ENCODE data around the gene HES1.
"Not testable (repeated sequence)": the region's sequence is repeated elsewhere in the genome, so short reads cannot be mapped to it uniquely, and the experiment has no call there.

Gene HES1

DNA sequence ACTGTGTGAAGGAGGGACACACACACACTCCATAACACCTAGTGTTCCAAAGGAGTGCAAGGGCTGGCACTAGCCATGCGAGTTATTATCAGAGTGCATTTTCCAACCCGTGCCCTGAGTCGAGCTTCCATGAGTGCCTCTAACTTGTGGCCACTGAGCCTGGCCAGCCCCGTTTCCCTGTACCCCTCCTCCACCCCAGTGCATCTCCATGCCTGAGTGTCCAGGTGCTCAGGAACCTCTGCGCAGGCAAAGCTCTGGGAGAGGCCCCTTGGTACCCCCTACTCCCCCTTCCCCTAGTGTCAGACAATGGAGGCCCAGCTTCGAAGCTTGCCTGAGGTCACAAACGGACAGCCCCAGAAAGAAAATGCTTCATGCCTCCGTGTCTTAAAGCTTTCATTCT is 45.2 kb upstream of the HES1 start:
- no peak for DNase-seq (ENCODE audit: low read depth)
- H3K4me3 ChIP-seq (ENCODE audit: low read length) = no peak overlapping the region
- TF ChIP-seq, protein P1, sequence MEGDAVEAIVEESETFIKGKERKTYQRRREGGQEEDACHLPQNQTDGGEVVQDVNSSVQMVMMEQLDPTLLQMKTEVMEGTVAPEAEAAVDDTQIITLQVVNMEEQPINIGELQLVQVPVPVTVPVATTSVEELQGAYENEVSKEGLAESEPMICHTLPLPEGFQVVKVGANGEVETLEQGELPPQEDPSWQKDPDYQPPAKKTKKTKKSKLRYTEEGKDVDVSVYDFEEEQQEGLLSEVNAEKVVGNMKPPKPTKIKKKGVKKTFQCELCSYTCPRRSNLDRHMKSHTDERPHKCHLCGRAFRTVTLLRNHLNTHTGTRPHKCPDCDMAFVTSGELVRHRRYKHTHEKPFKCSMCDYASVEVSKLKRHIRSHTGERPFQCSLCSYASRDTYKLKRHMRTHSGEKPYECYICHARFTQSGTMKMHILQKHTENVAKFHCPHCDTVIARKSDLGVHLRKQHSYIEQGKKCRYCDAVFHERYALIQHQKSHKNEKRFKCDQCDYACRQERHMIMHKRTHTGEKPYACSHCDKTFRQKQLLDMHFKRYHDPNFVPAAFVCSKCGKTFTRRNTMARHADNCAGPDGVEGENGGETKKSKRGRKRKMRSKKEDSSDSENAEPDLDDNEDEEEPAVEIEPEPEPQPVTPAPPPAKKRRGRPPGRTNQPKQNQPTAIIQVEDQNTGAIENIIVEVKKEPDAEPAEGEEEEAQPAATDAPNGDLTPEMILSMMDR (conservative IDR thresholded peaks at IDR 0.05; ENCODE audit: low read length) = no peak

- TF ChIP-seq, protein P1 (conservative IDR thresholded peaks at IDR 0.05; ENCODE audit: low read length) = no peak
- H3K4me3 ChIP-seq (ENCODE audit: low read length) = no peak overlapping the region
- DNase-seq (ENCODE audit: low read depth) = peak; percentile 66
Measured at GRCh38 chr3:194091141-194091540, 44.8 kb upstream of the HES1 start.

DNA sequence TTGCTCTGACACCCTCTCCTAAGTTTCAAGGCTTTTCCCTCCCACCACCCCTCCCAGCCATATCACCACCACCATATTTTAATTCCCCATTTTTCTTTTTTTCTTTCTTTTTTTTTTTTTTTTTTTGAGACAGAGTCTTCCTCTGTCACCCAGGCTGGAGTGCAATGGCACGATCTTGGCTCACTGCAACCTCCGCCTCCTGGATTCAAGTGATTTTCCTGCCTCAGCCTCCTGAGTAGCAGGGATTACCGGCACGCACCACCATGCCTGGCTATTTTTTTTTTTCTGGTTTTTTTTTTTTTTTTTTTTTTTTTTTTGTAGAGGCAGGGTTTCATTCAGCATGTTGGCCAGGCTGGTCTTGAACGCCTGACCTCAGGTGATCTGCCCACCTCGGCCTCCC is 44.1 kb upstream of the HES1 start:
- H3K4me3 ChIP-seq (ENCODE audit: low read length); DNase-seq (ENCODE audit: low read depth): not testable (repeated sequence)

DNA sequence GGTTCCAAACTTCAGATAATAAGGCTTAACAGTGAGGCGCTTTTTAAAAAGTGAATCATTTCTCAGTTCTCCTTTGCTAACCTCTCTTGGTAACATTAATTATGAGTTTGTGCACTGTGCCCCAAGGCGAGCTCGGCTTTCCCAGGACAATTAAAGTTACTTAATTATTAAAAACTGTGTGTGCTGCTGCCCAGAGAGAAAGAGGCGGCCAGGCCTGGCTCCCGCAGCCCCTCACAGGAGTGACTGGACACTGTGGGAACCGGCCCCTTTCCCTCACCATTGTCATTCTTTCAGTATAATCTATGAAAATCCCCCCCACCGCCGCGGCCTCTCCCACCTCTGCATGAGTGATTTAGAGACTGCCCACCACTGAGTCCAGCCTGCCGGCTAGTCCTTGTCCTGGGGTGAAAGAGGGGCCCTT is 43.1 kb upstream of the HES1 start:
- TF ChIP-seq, protein P1 (conservative IDR thresholded peaks at IDR 0.05; ENCODE audit: low read length) = no peak
- DNase-seq (ENCODE audit: low read depth) = no peak
- no peak overlapping the region for H3K4me3 ChIP-seq (ENCODE audit: low read length)

GRCh38 chr3:194093842-194094241 is 42.1 kb upstream of the HES1 start:
- H3K4me3 ChIP-seq (ENCODE audit: low read length) = no peak overlapping the region
- TF ChIP-seq, protein P1 (conservative IDR thresholded peaks at IDR 0.05; ENCODE audit: low read length) = no peak
- no peak for DNase-seq (ENCODE audit: low read depth)

- H3K4me3 ChIP-seq (ENCODE audit: low read length) = no peak overlapping the region
- TF ChIP-seq, protein P1 (conservative IDR thresholded peaks at IDR 0.05; ENCODE audit: low read length) = no peak
- no peak for DNase-seq (ENCODE audit: low read depth)
Measured at GRCh38 chr3:194095464-194095863, 40.5 kb upstream of the HES1 start.

DNA sequence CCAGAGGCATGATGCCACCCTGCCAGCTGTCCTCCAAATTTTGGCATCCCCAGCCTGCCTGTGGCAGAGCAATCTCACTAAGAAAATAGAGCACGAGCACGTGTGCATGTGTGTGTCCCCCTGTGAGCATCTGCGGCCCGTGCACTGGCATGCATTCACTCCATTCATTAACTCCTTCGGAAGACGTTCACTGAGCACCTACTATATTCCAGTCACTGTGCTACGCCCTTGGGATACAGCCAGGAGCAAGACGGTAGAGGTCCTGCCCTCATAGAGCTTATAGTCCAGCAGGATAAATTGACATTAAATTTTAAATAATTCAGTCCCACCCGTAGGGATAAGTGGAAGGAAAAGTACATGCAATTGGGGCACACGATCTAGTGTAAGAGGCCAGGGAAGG is 40.0 kb upstream of the HES1 start:
- TF ChIP-seq, protein P1 (conservative IDR thresholded peaks at IDR 0.05; ENCODE audit: low read length) = no peak

More for the DNA sequence above, 40.0 kb upstream of the HES1 start:
- DNase-seq (ENCODE audit: low read depth) = no peak
- no peak overlapping the region for H3K4me3 ChIP-seq (ENCODE audit: low read length)

Measured in AG10803 (cell line).